RWPE2 (cell line): ENCODE data around the gene CD99.

ENCODE experiments used
- ATAC-seq: fragments of 200-7000 bp; cut with Tn5 transposase; 3 replicates; pipeline ENCODE4 v1.9.1; 2021; ENCODE audit warnings: low read depth
- DNase-seq: peaks from one replicate; pipeline ENCODE4 v3.0.0-alpha.2; 2020; ENCODE audit warnings: low spot score
- H3K27ac ChIP-seq: fragments of 450-650 bp; 2 replicates; pipeline ENCODE4 v1.5.1; 2017; ENCODE audit warnings: mild to moderate bottlenecking; ENCODE audit not compliant: poor library complexity, severe bottlenecking
- H3K27me3 ChIP-seq: fragments of 250-450 bp; sonication (Bioruptor Pico); 2 replicates; pipeline ENCODE4 v1.5.1; 2021; ENCODE audit warnings: mild to moderate bottlenecking, moderate library complexity; ENCODE audit not compliant: insufficient read depth, poor library complexity, severe bottlenecking
- H3K36me3 ChIP-seq: fragments of 250-450 bp; sonication (Bioruptor Pico); 2 replicates; pipeline ENCODE4 v1.5.1; 2020; ENCODE audit warnings: low read depth, mild to moderate bottlenecking, moderate library complexity
- H3K4me1 ChIP-seq: fragments of 250-450 bp; sonication (Bioruptor Pico); 2 replicates; pipeline ENCODE4 v1.5.1; 2021; ENCODE audit warnings: mild to moderate bottlenecking, moderate library complexity; ENCODE audit not compliant: insufficient read depth, poor library complexity, severe bottlenecking
- H3K4me3 ChIP-seq: fragments of 250-450 bp; sonication (Bioruptor Pico); 2 replicates; pipeline ENCODE4 v1.5.1; 2021; ENCODE audit warnings: mild to moderate bottlenecking, moderate library complexity; ENCODE audit not compliant: severe bottlenecking
- H3K9me3 ChIP-seq: fragments of 250-450 bp; sonication (Bioruptor Pico); 2 replicates; pipeline ENCODE4 v1.5.1; 2021; ENCODE audit warnings: mild to moderate bottlenecking, moderate library complexity; ENCODE audit not compliant: severe bottlenecking
- TF ChIP-seq, protein P1 (sequence below): fragments of 450-650 bp; IDR thresholded peaks from one replicate; pipeline ENCODE4 v1.5.1; 2017; ENCODE audit warnings: mild to moderate bottlenecking, moderate library complexity; ENCODE audit not compliant: poor library complexity, severe bottlenecking

Gene CD99

DNA sequence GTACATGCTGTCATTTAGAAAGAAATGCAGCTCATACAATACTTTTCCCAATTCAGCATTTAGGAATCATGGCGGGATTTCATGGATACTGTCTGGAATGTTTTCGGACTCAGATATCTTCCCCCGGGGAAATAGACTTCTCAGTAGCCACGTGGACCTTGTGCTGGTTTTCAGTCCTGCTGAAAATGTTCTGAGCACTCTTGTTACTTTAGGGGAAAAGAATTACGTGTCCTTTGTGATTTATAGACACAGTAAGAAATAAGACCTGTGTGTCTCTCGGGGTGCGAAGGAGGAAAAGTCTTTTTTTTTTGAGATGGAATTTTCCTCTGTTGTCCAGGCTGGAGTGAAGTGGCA is 3.8 kb downstream of the CD99 start:
- H3K4me1 ChIP-seq: peaks cover 48% of the 10 kb centered on the region
- H3K36me3 ChIP-seq: peaks cover 13% of the 10 kb centered on the region
- ATAC-seq (no peak), DNase-seq (no peak)
- TF ChIP-seq, protein P1, sequence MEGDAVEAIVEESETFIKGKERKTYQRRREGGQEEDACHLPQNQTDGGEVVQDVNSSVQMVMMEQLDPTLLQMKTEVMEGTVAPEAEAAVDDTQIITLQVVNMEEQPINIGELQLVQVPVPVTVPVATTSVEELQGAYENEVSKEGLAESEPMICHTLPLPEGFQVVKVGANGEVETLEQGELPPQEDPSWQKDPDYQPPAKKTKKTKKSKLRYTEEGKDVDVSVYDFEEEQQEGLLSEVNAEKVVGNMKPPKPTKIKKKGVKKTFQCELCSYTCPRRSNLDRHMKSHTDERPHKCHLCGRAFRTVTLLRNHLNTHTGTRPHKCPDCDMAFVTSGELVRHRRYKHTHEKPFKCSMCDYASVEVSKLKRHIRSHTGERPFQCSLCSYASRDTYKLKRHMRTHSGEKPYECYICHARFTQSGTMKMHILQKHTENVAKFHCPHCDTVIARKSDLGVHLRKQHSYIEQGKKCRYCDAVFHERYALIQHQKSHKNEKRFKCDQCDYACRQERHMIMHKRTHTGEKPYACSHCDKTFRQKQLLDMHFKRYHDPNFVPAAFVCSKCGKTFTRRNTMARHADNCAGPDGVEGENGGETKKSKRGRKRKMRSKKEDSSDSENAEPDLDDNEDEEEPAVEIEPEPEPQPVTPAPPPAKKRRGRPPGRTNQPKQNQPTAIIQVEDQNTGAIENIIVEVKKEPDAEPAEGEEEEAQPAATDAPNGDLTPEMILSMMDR: no peak
- no peak overlapping the region for H3K4me3 ChIP-seq
- no peaks in the 10 kb centered on the region for H3K27me3 ChIP-seq
- peak overlapping the region; percentile 96 for H3K27ac ChIP-seq
- no peaks in the 10 kb centered on the region for H3K9me3 ChIP-seq

GRCh38 chrX:2696698-2697215 is 5.7 kb downstream of the CD99 start:
- peak overlapping the region; percentile 0 for H3K4me3 ChIP-seq
- H3K9me3 ChIP-seq: no peaks in the 10 kb centered on the region
- TF ChIP-seq, protein P1: no peak
- DNase-seq: no peak
- H3K27ac ChIP-seq: peak overlapping the region; percentile 96
- H3K4me1 ChIP-seq: peaks cover 55% of the 10 kb centered on the region
- peaks cover 20% of the 10 kb centered on the region for H3K36me3 ChIP-seq
- no peaks in the 10 kb centered on the region for H3K27me3 ChIP-seq
- ATAC-seq: peak; percentile 84

DNA sequence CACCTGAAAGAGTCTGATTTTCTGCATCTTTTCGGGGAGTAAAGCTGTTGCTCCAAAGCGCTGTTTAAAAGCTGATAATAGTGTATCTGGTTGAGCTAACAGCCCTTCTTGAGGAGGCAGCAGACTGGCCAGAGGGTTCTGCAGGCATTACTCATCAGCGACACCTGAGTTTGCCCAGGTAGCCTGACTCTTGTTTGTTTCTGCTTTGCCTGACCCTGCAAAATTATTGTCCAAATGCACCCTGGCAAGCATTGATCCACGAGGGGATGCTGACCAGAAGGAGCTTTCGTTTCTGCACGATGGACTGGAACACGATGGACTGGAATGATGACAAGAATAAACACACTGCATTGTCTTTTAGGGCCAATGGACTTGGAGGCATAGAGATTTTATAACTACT is 6.2 kb downstream of the CD99 start:
- H3K27ac ChIP-seq: peak overlapping the region; percentile 96
- ATAC-seq: peak; percentile 70
- H3K27me3 ChIP-seq: no peaks in the 10 kb centered on the region
- TF ChIP-seq, protein P1: no peak
- H3K9me3 ChIP-seq: no peaks in the 10 kb centered on the region
- H3K4me3 ChIP-seq: peak overlapping the region; percentile 0
- H3K36me3 ChIP-seq: peaks cover 20% of the 10 kb centered on the region
- peaks cover 59% of the 10 kb centered on the region for H3K4me1 ChIP-seq
- DNase-seq: no peak

GRCh38 chrX:2697741-2698299 is 6.7 kb downstream of the CD99 start:
- no peak for ATAC-seq
- Histone ChIP-seq H3K4me3 (no peak overlapping the region), H3K36me3 (peaks cover 20% of the 10 kb centered on the region)

GRCh38 chrX:2698604-2699003 is 7.5 kb downstream of the CD99 start:
- H3K4me1 ChIP-seq: peaks cover 64% of the 10 kb centered on the region
- peak; percentile 67 for ATAC-seq
- TF ChIP-seq, protein P1: no peak
- H3K27me3 ChIP-seq: no peaks in the 10 kb centered on the region
- H3K4me3 ChIP-seq: no peak overlapping the region
- peak overlapping the region; percentile 96 for H3K27ac ChIP-seq
- no peaks in the 10 kb centered on the region for H3K9me3 ChIP-seq
- DNase-seq: no peak
- peaks cover 20% of the 10 kb centered on the region for H3K36me3 ChIP-seq

More at GRCh38 chrX:2697741-2698299, 6.7 kb downstream of the CD99 start:
- Histone ChIP-seq H3K4me1 (peaks cover 62% of the 10 kb centered on the region), H3K9me3 (no peaks in the 10 kb centered on the region), H3K27ac (peak overlapping the region; percentile 96), H3K27me3 (no peaks in the 10 kb centered on the region)
- TF ChIP-seq, protein P1: no peak
- no peak for DNase-seq
